PC-3 (cell line): Measurements from ENCODE around the gene CLMP. TPM values are rescaled to one million over a fixed set of nuclear protein-coding genes. Genes with fewer than 3 reads are reported as not detected.
A peak's percentile ranks its signal among the peaks of the same experiment; 100 is the strongest.

ENCODE experiments used
- ATAC-seq: fragments of 200-7000 bp; cut with Tn5 transposase; 2 replicates; pipeline ENCODE4 v1.9.1; 2020; ENCODE audit warnings: mild to moderate bottlenecking, moderate library complexity
- BruUV-seq: library from RNA; stranded (reverse); fragments of 400-500 nt; replicated peaks from 2 replicates; lab custom pipeline; 2021; lab: Mats Ljungman, UMichigan
- CTCF ChIA-PET: fragments of 300-600 bp; sonication (Branson Sonifier 250); formaldehyde crosslinking; loops from one replicate; lab custom pipeline; 2022; ENCODE audit warnings: antibody characterized with exemption; lab: Charles Lee
- POLR2A ChIA-PET: fragments of 300-600 bp; sonication (Branson Sonifier 250); formaldehyde crosslinking; loops from one replicate; lab custom pipeline; 2022; ENCODE audit warnings: antibody characterized with exemption; ENCODE audit not compliant: unreplicated experiment; lab: Charles Lee
- DNase-seq: peaks from one replicate; pipeline ENCODE4 v3.0.0-alpha.2; 2015
- H2AFZ ChIP-seq: fragments of 300-600 bp; sonication (generic); 2 replicates; pipeline ENCODE4 v1.6.0; 2016; ENCODE audit warnings: antibody characterized with exemption, low read length
- H3F3A ChIP-seq: fragments of 300-600 bp; sonication (generic); one replicate; pipeline ENCODE4 v1.6.0; 2017; ENCODE audit warnings: antibody characterized with exemption, low read length, control low read depth, mild to moderate bottlenecking; ENCODE audit not compliant: unreplicated experiment
- H3K27ac ChIP-seq: fragments of 300-600 bp; sonication (generic); 2 replicates; pipeline ENCODE4 v1.5.1; 2016; ENCODE audit warnings: mild to moderate bottlenecking, low read length
- H3K27me3 ChIP-seq: fragments of 300-600 bp; sonication (generic); 2 replicates; pipeline ENCODE4 v1.6.1; 2016; ENCODE audit warnings: low read length, mixed read lengths
- H3K36me3 ChIP-seq: fragments of 300-600 bp; sonication (generic); 2 replicates; pipeline ENCODE4 v1.6.1; 2016; ENCODE audit warnings: low read depth, mixed run types, low read length, mixed read lengths
- H3K4me1 ChIP-seq: fragments of 300-600 bp; sonication (generic); 2 replicates; pipeline ENCODE4 v1.5.1; 2016; ENCODE audit warnings: low read length; ENCODE audit not compliant: insufficient read depth
- H3K4me2 ChIP-seq: fragments of 300-600 bp; sonication (generic); 2 replicates; pipeline ENCODE4 v1.6.0; 2016; ENCODE audit warnings: low read length
- H3K4me3 ChIP-seq: fragments of 300-600 bp; sonication (generic); 2 replicates; pipeline ENCODE4 v1.5.1; 2016; ENCODE audit warnings: mild to moderate bottlenecking, low read length, mixed read lengths
- H3K79me2 ChIP-seq: fragments of 300-600 bp; sonication (generic); 2 replicates; pipeline ENCODE4 v1.6.1; 2017; ENCODE audit warnings: low read length, mixed read lengths
- H3K9ac ChIP-seq: fragments of 300-600 bp; sonication (generic); 2 replicates; pipeline ENCODE4 v1.6.0; 2016; ENCODE audit warnings: mild to moderate bottlenecking, low read length
- H3K9me2 ChIP-seq: fragments of 300-600 bp; sonication (generic); replicated peaks from 2 replicates; pipeline ENCODE4 v1.6.1; 2016; ENCODE audit warnings: mixed run types, low read length, mixed read lengths
- H3K9me3 ChIP-seq: fragments of 300-600 bp; sonication (generic); 2 replicates; pipeline ENCODE4 v1.6.1; 2016; ENCODE audit warnings: low read length, mixed read lengths
- H4K20me1 ChIP-seq: fragments of 300-600 bp; sonication (generic); 2 replicates; pipeline ENCODE4 v1.6.1; 2016; ENCODE audit warnings: low read length, mixed read lengths
- EZH2 ChIP-seq: fragments of 300-600 bp; sonication (generic); IDR thresholded peaks from one replicate; pipeline ENCODE4 v1.6.1; 2017; ENCODE audit warnings: antibody characterized with exemption, mild to moderate bottlenecking, low read length; ENCODE audit not compliant: unreplicated experiment
- EZH2phosphoT487 ChIP-seq: fragments of 300-600 bp; sonication (generic); IDR thresholded peaks from 2 replicates; pipeline ENCODE4 v1.6.1; 2018; ENCODE audit warnings: mild to moderate bottlenecking, antibody characterized with exemption, low read length, borderline replicate concordance
- intact Hi-C: fragments of 100-400 bp; cut with micrococcal nuclease; formaldehyde crosslinking; loops from 2 replicates; pipeline ENCODE4 v1.9.0; 2023
- total RNA-seq: library from RNA; depleted of rRNA; stranded (reverse); fragments of >200 nt; gene quantifications from 2 replicates; pipeline ENCODE4 v1.2.3, GENCODE V29; 2014; rRNA removed
- TF ChIP-seq, protein P1 (sequence below): fragments of 300-600 bp; sonication (generic); conservative IDR thresholded peaks from 2 replicates; pipeline ENCODE4 v1.5.1; 2017; ENCODE audit warnings: antibody characterized with exemption, low read depth, mild to moderate bottlenecking, low read length

Gene CLMP
- total RNA-seq, 1 experiment from 2014 or later = 30.4 TPM

DNA sequence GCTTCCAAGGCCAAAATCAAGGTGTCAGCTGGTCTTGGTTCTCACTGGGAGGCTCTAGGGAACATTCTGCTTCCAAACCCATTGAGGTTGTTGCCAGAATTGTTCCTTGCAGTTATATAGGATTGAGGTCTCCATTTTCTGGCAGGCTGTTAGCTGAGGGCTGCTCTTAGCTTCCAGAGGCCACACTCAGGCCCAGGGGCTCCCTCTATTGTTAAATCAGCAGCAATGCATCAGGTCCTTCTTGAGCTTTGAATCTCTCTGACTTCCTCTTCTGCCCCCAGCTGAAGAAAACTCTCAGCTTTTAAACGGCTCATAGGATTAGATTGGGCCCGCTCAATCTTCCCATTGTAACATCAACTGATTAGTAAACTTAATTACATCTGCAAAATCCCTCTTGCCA is 174.1 kb downstream of the CLMP start:
- Histone ChIP-seq H3K4me1 (peaks cover 5% of the 10 kb centered on the region; the same call in 1 of the 2 replicates), H3K4me2 (no peak overlapping the region), H3K9me3 (no peaks in the 10 kb centered on the region), H3K27me3 (no peaks in the 10 kb centered on the region; the same call in 1 of the 2 replicates), H3K9ac (no peak overlapping the region), H4K20me1 (no peaks in the 10 kb centered on the region), H3K9me2 (no peaks in the 10 kb centered on the region), H3K27ac (no peak overlapping the region), H3F3A (no peaks in the 10 kb centered on the region), H3K4me3 (no peak overlapping the region), H2AFZ (peak overlapping the region; percentile 59; the same call in 1 of the 2 replicates), H3K79me2 (no peaks in the 10 kb centered on the region), H3K36me3 (no peaks in the 10 kb centered on the region)
- no peak for TF ChIP-seq EZH2
- TF ChIP-seq, protein P1, sequence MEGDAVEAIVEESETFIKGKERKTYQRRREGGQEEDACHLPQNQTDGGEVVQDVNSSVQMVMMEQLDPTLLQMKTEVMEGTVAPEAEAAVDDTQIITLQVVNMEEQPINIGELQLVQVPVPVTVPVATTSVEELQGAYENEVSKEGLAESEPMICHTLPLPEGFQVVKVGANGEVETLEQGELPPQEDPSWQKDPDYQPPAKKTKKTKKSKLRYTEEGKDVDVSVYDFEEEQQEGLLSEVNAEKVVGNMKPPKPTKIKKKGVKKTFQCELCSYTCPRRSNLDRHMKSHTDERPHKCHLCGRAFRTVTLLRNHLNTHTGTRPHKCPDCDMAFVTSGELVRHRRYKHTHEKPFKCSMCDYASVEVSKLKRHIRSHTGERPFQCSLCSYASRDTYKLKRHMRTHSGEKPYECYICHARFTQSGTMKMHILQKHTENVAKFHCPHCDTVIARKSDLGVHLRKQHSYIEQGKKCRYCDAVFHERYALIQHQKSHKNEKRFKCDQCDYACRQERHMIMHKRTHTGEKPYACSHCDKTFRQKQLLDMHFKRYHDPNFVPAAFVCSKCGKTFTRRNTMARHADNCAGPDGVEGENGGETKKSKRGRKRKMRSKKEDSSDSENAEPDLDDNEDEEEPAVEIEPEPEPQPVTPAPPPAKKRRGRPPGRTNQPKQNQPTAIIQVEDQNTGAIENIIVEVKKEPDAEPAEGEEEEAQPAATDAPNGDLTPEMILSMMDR = peak; percentile 87
- TF ChIP-seq EZH2phosphoT487 = no peak
- intact Hi-C loops = no loop called here
- POLR2A ChIA-PET = no interaction called here
- BruUV-seq = no TSS peak
- peak; percentile 80 for DNase-seq
- CTCF ChIA-PET = interaction anchor here (0.5 to 1.1 kb wide), 11 partner anchors 22 to 747 kb away, joined by 3 to 31 read pairs (median 4); no protein-coding TSS in a partner anchor
- peak; percentile 71 for ATAC-seq

Other genes with a start within 250 kb of the CLMP start
- not detected in 2 replicates for gene BSX, start 213.4 kb downstream of the CLMP start, total RNA-seq
- gene HSPA8, start 133.1 kb downstream of the CLMP start, total RNA-seq = 2,396 and 2,484 TPM in 2 replicates
- gene GRAMD1B, start 235.0 kb upstream of the CLMP start, total RNA-seq = 82.1 and 110 TPM in 2 replicates